ENCODE measurements around the gene ARMC5.

Gene ARMC5

DNA sequence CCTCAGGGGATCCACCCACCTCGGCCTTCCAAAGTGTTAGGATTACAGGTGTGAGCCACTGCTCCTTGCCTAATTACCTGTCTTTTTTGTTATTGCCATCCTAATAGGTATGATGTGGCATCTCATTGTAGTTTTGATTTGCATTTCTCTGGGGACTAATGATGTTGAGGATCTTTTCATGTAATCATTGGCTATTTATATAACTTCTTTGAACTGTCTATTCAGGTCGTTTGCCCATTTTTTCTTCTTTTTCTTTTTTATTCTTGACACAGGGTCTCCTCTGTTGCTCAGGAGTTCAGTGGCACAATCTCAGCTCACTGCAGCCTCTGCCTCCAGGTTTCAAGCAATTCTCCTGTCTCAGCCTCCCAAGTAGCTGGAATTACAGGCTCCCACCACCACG, 11.3 kb downstream of the ARMC5 start:
- TF ChIP-seq EP300 (IDR thresholded peaks at IDR 0.05; ENCODE audit: borderline replicate concordance) (no peak), RAD21 (IDR thresholded peaks at IDR 0.05; ENCODE audit: low read depth) (no peak), TCF12 (IDR thresholded peaks at IDR 0.05; ENCODE audit: low read depth) (no peak), TEAD4 (IDR thresholded peaks at IDR 0.05) (no peak), NFIC (IDR thresholded peaks at IDR 0.05) (no peak)
- TF ChIP-seq, protein P1, sequence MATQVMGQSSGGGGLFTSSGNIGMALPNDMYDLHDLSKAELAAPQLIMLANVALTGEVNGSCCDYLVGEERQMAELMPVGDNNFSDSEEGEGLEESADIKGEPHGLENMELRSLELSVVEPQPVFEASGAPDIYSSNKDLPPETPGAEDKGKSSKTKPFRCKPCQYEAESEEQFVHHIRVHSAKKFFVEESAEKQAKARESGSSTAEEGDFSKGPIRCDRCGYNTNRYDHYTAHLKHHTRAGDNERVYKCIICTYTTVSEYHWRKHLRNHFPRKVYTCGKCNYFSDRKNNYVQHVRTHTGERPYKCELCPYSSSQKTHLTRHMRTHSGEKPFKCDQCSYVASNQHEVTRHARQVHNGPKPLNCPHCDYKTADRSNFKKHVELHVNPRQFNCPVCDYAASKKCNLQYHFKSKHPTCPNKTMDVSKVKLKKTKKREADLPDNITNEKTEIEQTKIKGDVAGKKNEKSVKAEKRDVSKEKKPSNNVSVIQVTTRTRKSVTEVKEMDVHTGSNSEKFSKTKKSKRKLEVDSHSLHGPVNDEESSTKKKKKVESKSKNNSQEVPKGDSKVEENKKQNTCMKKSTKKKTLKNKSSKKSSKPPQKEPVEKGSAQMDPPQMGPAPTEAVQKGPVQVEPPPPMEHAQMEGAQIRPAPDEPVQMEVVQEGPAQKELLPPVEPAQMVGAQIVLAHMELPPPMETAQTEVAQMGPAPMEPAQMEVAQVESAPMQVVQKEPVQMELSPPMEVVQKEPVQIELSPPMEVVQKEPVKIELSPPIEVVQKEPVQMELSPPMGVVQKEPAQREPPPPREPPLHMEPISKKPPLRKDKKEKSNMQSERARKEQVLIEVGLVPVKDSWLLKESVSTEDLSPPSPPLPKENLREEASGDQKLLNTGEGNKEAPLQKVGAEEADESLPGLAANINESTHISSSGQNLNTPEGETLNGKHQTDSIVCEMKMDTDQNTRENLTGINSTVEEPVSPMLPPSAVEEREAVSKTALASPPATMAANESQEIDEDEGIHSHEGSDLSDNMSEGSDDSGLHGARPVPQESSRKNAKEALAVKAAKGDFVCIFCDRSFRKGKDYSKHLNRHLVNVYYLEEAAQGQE (IDR thresholded peaks at IDR 0.05; ENCODE audit: low read depth) = no peak
- TF ChIP-seq, protein P2, sequence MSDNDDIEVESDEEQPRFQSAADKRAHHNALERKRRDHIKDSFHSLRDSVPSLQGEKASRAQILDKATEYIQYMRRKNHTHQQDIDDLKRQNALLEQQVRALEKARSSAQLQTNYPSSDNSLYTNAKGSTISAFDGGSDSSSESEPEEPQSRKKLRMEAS (IDR thresholded peaks at IDR 0.05) = no peak

DNA sequence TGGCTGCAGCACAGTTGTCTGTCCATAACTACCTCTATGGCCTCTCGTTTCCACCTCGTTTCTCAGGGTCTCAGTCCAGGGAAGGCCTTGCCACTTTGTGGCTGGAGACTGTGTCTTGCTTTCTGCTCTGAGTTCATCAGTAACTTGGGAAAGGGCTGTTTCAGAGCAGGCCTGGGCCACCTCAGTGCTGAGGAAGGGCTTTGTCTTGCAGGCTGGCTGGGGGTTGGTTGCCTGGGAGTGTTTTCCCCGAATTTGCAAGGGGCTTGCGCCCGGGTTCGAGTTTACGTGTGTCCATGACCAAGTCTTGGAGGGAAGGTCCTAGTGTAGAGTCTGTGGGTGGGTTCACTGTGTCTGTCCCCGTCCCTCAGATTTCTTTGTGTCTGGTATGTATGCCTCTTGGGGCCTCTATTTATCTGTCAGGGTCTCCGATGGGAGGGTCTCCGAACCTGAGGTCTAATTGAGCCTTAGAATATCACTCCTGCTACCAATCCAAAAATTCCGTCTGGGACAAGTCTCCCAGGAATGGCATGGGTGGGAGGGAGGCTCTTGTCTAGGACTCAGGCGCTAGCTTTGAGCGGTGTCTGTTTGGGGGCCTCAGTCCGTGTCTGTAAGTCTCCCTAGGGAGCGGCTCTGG, 12.1 kb downstream of the ARMC5 start:
- TF ChIP-seq CREB1 (IDR thresholded peaks at IDR 0.05; ENCODE audit: low read depth) = no peak
- TF ChIP-seq NFIC (IDR thresholded peaks at IDR 0.05) = no peak
- no peak for TF ChIP-seq YY1 (IDR thresholded peaks at IDR 0.05; ENCODE audit: low read depth)
- no peak for TF ChIP-seq TAF1 (IDR thresholded peaks at IDR 0.05; ENCODE audit: low read depth)
- TF ChIP-seq TEAD4 (IDR thresholded peaks at IDR 0.05) = no peak
- TF ChIP-seq, protein P3, sequence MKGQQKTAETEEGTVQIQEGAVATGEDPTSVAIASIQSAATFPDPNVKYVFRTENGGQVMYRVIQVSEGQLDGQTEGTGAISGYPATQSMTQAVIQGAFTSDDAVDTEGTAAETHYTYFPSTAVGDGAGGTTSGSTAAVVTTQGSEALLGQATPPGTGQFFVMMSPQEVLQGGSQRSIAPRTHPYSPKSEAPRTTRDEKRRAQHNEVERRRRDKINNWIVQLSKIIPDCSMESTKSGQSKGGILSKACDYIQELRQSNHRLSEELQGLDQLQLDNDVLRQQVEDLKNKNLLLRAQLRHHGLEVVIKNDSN (IDR thresholded peaks at IDR 0.05) = no peak
- TF ChIP-seq ZBTB7A (IDR thresholded peaks at IDR 0.05; ENCODE audit: low read depth) = no peak
- TF ChIP-seq, protein P1 (IDR thresholded peaks at IDR 0.05; ENCODE audit: low read depth) = no peak
- TF ChIP-seq, protein P2 (IDR thresholded peaks at IDR 0.05) = no peak
- no peak for TF ChIP-seq CEBPB (IDR thresholded peaks at IDR 0.05)
- TF ChIP-seq FOXM1 (IDR thresholded peaks at IDR 0.05; ENCODE audit: borderline replicate concordance, low read depth) = no peak
- TF ChIP-seq EP300 (IDR thresholded peaks at IDR 0.05; ENCODE audit: borderline replicate concordance) = no peak

DNA sequence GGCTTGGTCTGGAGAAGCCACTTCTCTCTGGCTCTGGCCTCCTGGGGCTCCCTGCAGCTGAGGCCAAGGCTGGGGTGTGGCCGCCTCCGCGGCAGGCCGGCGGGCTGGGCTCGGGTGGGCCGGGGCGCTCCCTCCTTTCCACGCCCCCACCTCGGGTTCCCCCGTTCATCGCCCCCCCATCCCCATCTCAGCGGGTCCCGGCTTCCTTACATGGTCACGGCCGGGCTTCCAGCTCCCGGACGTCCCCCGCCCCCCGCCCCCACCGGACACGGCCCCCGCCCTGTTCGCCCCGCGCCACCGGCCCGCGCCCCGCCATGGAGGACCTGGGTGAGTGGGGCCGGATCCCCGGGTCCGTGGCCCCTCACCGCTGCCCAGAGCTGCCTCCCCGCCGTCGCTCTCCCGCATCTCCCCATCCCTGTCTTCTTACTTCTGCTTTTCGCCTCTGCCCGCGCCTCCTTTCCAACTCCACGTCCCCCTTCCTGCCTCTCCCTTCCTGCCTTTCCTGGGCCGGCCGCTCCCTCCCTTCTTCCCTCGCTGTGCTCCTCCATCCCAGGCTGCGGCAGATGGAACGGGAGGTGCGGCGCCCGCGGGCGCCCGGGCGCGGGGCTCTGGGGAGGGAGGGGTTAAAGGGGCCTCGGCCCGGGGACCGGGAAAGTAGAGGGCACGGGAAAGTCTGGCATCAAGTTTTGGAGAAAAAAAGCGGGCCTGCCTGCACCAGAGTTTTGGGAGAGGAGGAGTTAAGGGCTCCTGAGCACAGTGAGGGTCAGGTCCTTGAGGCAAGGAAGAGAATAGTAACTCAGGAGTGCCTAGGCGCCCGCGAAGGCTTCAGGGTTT, 12.8 kb downstream of the ARMC5 start, which contains the start of gene TGFB1I1:
Gene TGFB1I1, plus strand, starts transcription at position 278 of the 834 bp plus-strand sequence. Its CDS starts 37 bp downstream, at position 315.
- 0 out of 2 replicates have a peak, but pooled peaks have one; percentile 38 for TF ChIP-seq TAF1 (IDR thresholded peaks at IDR 0.05; ENCODE audit: low read depth)
- TF ChIP-seq YY1 (IDR thresholded peaks at IDR 0.05; ENCODE audit: low read depth) = peak; percentile 23; the same call in 1 of the 2 replicates
- no peak for TF ChIP-seq TEAD4 (IDR thresholded peaks at IDR 0.05)

DNA sequence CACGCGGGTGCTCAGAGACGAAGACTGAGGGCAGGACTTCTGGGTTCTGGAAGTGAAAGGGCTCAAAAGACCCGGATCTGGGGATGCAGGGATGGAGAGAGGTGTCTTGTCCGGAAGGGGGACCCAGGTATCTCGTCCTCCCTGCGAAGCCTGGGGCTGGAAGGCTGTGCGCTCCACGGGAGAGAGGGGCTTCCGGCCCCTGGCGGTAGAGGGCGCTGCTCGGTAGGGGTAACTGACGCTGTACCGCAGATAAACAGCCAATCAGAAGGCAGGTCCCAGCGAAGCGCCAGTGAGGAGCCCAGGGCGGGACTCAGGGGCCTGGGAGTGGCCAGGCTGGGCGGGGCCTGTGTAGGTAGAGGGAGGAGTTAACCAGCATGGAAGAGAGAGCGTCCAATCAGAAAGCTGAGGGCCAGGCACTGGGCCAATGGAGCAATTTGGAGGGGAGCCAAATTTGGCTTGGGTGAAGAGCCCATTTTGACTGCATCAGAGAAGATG, 13.5 kb downstream of the ARMC5 start:
- TF ChIP-seq TEAD4 (IDR thresholded peaks at IDR 0.05) = no peak
- TF ChIP-seq TCF12 (IDR thresholded peaks at IDR 0.05; ENCODE audit: low read depth) = peak; percentile 22; the same call in 1 of the 2 replicates
- no peak for TF ChIP-seq ZBTB7A (IDR thresholded peaks at IDR 0.05; ENCODE audit: low read depth)
- TF ChIP-seq, protein P1 (IDR thresholded peaks at IDR 0.05; ENCODE audit: low read depth) = no peak
- no peak for TF ChIP-seq EGR1 (IDR thresholded peaks at IDR 0.05)
- peak; percentile 90 for TF ChIP-seq NFIC (IDR thresholded peaks at IDR 0.05)
- no peak for TF ChIP-seq CEBPB (IDR thresholded peaks at IDR 0.05)
- TF ChIP-seq TAF1 (IDR thresholded peaks at IDR 0.05; ENCODE audit: low read depth) = peak; percentile 44
- peak; percentile 49; the same call in 1 of the 2 replicates for TF ChIP-seq YY1 (IDR thresholded peaks at IDR 0.05; ENCODE audit: low read depth)
- peak; percentile 42; the same call in 1 of the 2 replicates for TF ChIP-seq RAD21 (IDR thresholded peaks at IDR 0.05; ENCODE audit: low read depth)
- TF ChIP-seq, protein P3 (IDR thresholded peaks at IDR 0.05) = no peak
- TF ChIP-seq, protein P2 (IDR thresholded peaks at IDR 0.05) = peak; percentile 19; the same call in 1 of the 2 replicates
- peak; percentile 85 for TF ChIP-seq FOXM1 (IDR thresholded peaks at IDR 0.05; ENCODE audit: borderline replicate concordance, low read depth)
